PC-3 (cell line): ENCODE measurements around the gene CD6. TPM values are rescaled to one million over a fixed set of nuclear protein-coding genes. Genes with fewer than 3 reads are reported as not detected.

Experiments used
- ATAC-seq: fragments of 200-7000 bp; cut with Tn5 transposase; 2 replicates; pipeline ENCODE4 v1.9.1; 2020; ENCODE audit warnings: mild to moderate bottlenecking, moderate library complexity
- BruUV-seq: library from RNA; stranded (reverse); fragments of 400-500 nt; replicated peaks from 2 replicates; lab custom pipeline; 2021; lab: Mats Ljungman, UMichigan
- CTCF ChIA-PET: fragments of 300-600 bp; sonication (Branson Sonifier 250); formaldehyde crosslinking; loops from one replicate; lab custom pipeline; 2022; ENCODE audit warnings: antibody characterized with exemption; lab: Charles Lee
- POLR2A ChIA-PET: fragments of 300-600 bp; sonication (Branson Sonifier 250); formaldehyde crosslinking; loops from one replicate; lab custom pipeline; 2022; ENCODE audit warnings: antibody characterized with exemption; ENCODE audit not compliant: unreplicated experiment; lab: Charles Lee
- DNase-seq: peaks from one replicate; pipeline ENCODE4 v3.0.0-alpha.2; 2015
- H2AFZ ChIP-seq: fragments of 300-600 bp; sonication (generic); 2 replicates; pipeline ENCODE4 v1.6.0; 2016; ENCODE audit warnings: antibody characterized with exemption, low read length
- H3F3A ChIP-seq: fragments of 300-600 bp; sonication (generic); one replicate; pipeline ENCODE4 v1.6.0; 2017; ENCODE audit warnings: antibody characterized with exemption, low read length, control low read depth, mild to moderate bottlenecking; ENCODE audit not compliant: unreplicated experiment
- H3K27ac ChIP-seq: fragments of 300-600 bp; sonication (generic); 2 replicates; pipeline ENCODE4 v1.5.1; 2016; ENCODE audit warnings: mild to moderate bottlenecking, low read length
- H3K27me3 ChIP-seq: fragments of 300-600 bp; sonication (generic); 2 replicates; pipeline ENCODE4 v1.6.1; 2016; ENCODE audit warnings: low read length, mixed read lengths
- H3K36me3 ChIP-seq: fragments of 300-600 bp; sonication (generic); 2 replicates; pipeline ENCODE4 v1.6.1; 2016; ENCODE audit warnings: low read depth, mixed run types, low read length, mixed read lengths
- H3K4me1 ChIP-seq: fragments of 300-600 bp; sonication (generic); 2 replicates; pipeline ENCODE4 v1.5.1; 2016; ENCODE audit warnings: low read length; ENCODE audit not compliant: insufficient read depth
- H3K4me2 ChIP-seq: fragments of 300-600 bp; sonication (generic); 2 replicates; pipeline ENCODE4 v1.6.0; 2016; ENCODE audit warnings: low read length
- H3K4me3 ChIP-seq: fragments of 300-600 bp; sonication (generic); 2 replicates; pipeline ENCODE4 v1.5.1; 2016; ENCODE audit warnings: mild to moderate bottlenecking, low read length, mixed read lengths
- H3K79me2 ChIP-seq: fragments of 300-600 bp; sonication (generic); 2 replicates; pipeline ENCODE4 v1.6.1; 2017; ENCODE audit warnings: low read length, mixed read lengths
- H3K9ac ChIP-seq: fragments of 300-600 bp; sonication (generic); 2 replicates; pipeline ENCODE4 v1.6.0; 2016; ENCODE audit warnings: mild to moderate bottlenecking, low read length
- H3K9me2 ChIP-seq: fragments of 300-600 bp; sonication (generic); replicated peaks from 2 replicates; pipeline ENCODE4 v1.6.1; 2016; ENCODE audit warnings: mixed run types, low read length, mixed read lengths
- H3K9me3 ChIP-seq: fragments of 300-600 bp; sonication (generic); 2 replicates; pipeline ENCODE4 v1.6.1; 2016; ENCODE audit warnings: low read length, mixed read lengths
- H4K20me1 ChIP-seq: fragments of 300-600 bp; sonication (generic); 2 replicates; pipeline ENCODE4 v1.6.1; 2016; ENCODE audit warnings: low read length, mixed read lengths
- CTCF ChIP-seq: fragments of 300-600 bp; sonication (generic); conservative IDR thresholded peaks from 2 replicates; pipeline ENCODE4 v1.5.1; 2017; ENCODE audit warnings: antibody characterized with exemption, low read depth, mild to moderate bottlenecking, low read length
- EZH2 ChIP-seq: fragments of 300-600 bp; sonication (generic); IDR thresholded peaks from one replicate; pipeline ENCODE4 v1.6.1; 2017; ENCODE audit warnings: antibody characterized with exemption, mild to moderate bottlenecking, low read length; ENCODE audit not compliant: unreplicated experiment
- EZH2phosphoT487 ChIP-seq: fragments of 300-600 bp; sonication (generic); IDR thresholded peaks from 2 replicates; pipeline ENCODE4 v1.6.1; 2018; ENCODE audit warnings: mild to moderate bottlenecking, antibody characterized with exemption, low read length, borderline replicate concordance
- intact Hi-C: fragments of 100-400 bp; cut with micrococcal nuclease; formaldehyde crosslinking; loops from 2 replicates; pipeline ENCODE4 v1.9.0; 2023
- total RNA-seq: library from RNA; depleted of rRNA; stranded (reverse); fragments of >200 nt; gene quantifications from 2 replicates; pipeline ENCODE4 v1.2.3, GENCODE V29; 2014

The CD6 gene
- total RNA-seq, 1 experiment from 2014 or later, result not detected

DNA sequence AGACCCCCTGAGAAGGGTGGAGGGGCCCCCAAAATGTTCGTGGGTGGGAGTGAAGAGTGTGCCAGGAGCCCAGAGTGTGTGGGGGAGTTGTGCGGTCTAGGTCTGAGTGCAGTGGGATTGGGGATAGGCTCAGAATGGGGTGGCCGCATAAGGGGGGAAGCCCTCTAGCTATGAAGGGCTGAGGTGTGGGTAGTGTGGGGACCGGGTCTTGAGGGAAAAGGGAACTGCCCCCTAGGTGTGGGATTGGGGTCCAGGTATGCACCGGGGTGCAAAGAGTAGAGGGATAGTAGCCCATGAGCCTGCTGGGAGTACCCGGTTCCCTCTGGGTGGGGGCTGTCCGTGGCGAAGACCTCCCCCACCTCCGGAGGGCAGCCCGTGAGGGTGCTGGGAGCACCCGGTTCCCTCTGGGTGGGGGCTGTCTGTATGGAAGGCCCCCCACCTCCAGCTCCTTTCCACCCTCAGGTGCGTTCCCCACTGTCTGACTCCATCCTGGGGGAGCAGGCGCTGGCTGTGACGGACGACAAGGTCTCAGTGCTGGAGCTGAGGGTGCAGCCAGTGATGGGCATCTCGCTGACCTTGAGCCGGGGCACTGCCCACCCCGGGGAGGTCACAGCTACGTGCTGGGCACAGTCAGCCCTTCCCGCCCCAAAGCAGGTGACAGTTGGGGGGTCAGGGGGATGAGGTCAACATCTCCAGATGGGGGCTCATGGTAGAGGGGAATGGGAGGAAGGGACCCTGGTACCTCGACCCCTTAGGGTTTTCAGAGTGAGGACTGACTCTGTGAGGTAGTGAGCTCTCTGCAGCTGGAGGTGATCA lies 36.5 kb upstream of the CD6 start:
- no peak overlapping the region for H3K27ac ChIP-seq
- H3K36me3 ChIP-seq, result peaks cover 11% of the 10 kb centered on the region; the same call in 1 of the 2 replicates
- no peak overlapping the region for H2AFZ ChIP-seq
- TF ChIP-seq EZH2 (no peak), CTCF (no peak), EZH2phosphoT487 (no peak)
- no peaks in the 10 kb centered on the region for H3K79me2 ChIP-seq
- ATAC-seq (no peak), DNase-seq (no peak)
- H3K9me3 ChIP-seq, result no peaks in the 10 kb centered on the region
- no peaks in the 10 kb centered on the region for H3K27me3 ChIP-seq
- no peak overlapping the region for H3K9ac ChIP-seq
- H3K9me2 ChIP-seq, result no peaks in the 10 kb centered on the region
- intact Hi-C loops, result no loop called here
- no peaks in the 10 kb centered on the region for H4K20me1 ChIP-seq
- H3K4me2 ChIP-seq, result no peak overlapping the region
- POLR2A ChIA-PET, result no interaction called here
- H3K4me1 ChIP-seq, result no peaks in the 10 kb centered on the region
- no peak overlapping the region for H3K4me3 ChIP-seq
- no peaks in the 10 kb centered on the region for H3F3A ChIP-seq
- CTCF ChIA-PET, result no interaction called here
- BruUV-seq, result no TSS peak

DNA sequence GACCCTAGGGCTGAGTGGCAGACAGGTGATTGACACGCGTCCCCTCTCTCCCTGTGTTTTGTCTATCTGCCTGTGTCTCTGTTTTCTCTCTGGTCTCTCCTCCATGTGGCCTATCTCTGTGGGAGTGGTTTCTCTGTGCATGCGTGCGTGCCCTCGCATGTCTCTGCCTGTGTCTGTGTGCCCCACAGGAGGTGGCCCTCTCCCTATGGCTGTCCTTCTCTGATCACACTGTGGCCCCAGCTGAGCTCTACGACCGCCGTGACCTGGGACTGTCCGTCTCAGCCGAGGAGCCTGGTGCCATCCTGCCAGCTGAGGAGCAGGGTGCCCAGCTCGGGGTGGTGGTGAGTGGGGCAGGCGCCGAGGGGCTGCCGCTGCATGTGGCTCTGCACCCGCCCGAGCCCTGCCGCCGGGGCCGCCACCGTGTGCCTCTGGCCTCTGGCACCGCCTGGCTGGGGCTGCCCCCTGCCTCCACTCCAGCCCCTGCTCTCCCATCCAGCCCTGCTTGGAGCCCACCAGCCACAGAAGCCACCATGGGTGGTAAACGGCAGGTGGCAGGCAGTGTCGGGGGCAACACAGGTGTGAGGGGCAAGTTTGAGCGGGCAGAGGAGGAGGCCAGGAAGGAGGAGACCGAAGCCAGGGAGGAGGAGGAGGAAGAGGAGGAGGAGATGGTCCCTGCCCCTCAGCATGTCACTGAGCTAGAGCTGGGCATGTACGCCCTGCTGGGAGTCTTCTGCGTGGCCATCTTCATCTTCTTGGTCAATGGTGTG lies 35.6 kb upstream of the CD6 start:
- CTCF ChIA-PET, result no interaction called here
- intact Hi-C loops, result no loop called here
- H3K4me2 ChIP-seq, result no peak overlapping the region

More for the DNA sequence above, 35.6 kb upstream of the CD6 start:
- H3K9me2 ChIP-seq, result no peaks in the 10 kb centered on the region
- H3K9ac ChIP-seq, result no peak overlapping the region
- no peaks in the 10 kb centered on the region for H3K79me2 ChIP-seq
- TF ChIP-seq CTCF (no peak), EZH2phosphoT487 (no peak), EZH2 (no peak)
- no peaks in the 10 kb centered on the region for H3F3A ChIP-seq
- no peaks in the 10 kb centered on the region for H3K4me1 ChIP-seq
- no peak overlapping the region for H3K4me3 ChIP-seq
- no peaks in the 10 kb centered on the region for H3K27me3 ChIP-seq
- BruUV-seq, result no TSS peak
- H2AFZ ChIP-seq, result no peak overlapping the region
- POLR2A ChIA-PET, result no interaction called here
- no peak overlapping the region for H3K27ac ChIP-seq
- no peak for DNase-seq
- H3K36me3 ChIP-seq, result peaks cover 11% of the 10 kb centered on the region; the same call in 1 of the 2 replicates
- H4K20me1 ChIP-seq, result no peaks in the 10 kb centered on the region
- H3K9me3 ChIP-seq, result no peaks in the 10 kb centered on the region
- no peak for ATAC-seq
